RPMI7951 (cell line): ENCODE measurements around the gene MKLN1. TPM values are rescaled to one million over a fixed set of nuclear protein-coding genes. Genes with fewer than 3 reads are reported as not detected.
"Not testable (repeated sequence)": the region's sequence is repeated elsewhere in the genome, so short reads cannot be mapped to it uniquely, and the experiment has no call there.

Source experiments
- DNase-seq: peaks from one replicate; pipeline ENCODE4 v3.0.0-alpha.2; 2012; ENCODE audit warnings: low read depth
- total RNA-seq: library from RNA; depleted of rRNA; stranded (reverse); fragments of >200 nt; shearing (Covaris generic); gene quantifications from 2 replicates; pipeline ENCODE4 v1.2.3, GENCODE V29; 2014

MKLN1 gene
- total RNA-seq, 1 experiment from 2014 or later: 32.0 TPM

GRCh38 chr7:131312838-131313237 lies 14.8 kb upstream of the MKLN1 start:
- DNase-seq: no peak

GRCh38 chr7:131320603-131321002 lies 7.1 kb upstream of the MKLN1 start:
- DNase-seq: no peak

GRCh38 chr7:131321656-131322055 lies 6.0 kb upstream of the MKLN1 start:
- DNase-seq: no peak

- no peak for DNase-seq
Measured at GRCh38 chr7:131322061-131322460, 5.6 kb upstream of the MKLN1 start.

GRCh38 chr7:131322861-131323260 lies 4.8 kb upstream of the MKLN1 start:
- DNase-seq: no peak

- DNase-seq: no peak
Measured at GRCh38 chr7:131325179-131325840, 2.4 kb upstream of the MKLN1 start.

- DNase-seq: no peak
Measured at GRCh38 chr7:131326576-131326975, 1.1 kb upstream of the MKLN1 start.

GRCh38 chr7:131327049-131327625 lies 539 bp upstream of the MKLN1 start:
- DNase-seq: peak; percentile 80

- peak; percentile 53 for DNase-seq
Measured at GRCh38 chr7:131328377-131329175, 900 bp downstream of the MKLN1 start.

- DNase-seq: peak; percentile 34
Measured at GRCh38 chr7:131329176-131329570, 1.5 kb downstream of the MKLN1 start.

GRCh38 chr7:131330299-131330698 lies 2.6 kb downstream of the MKLN1 start:
- no peak for DNase-seq

- DNase-seq: no peak
Measured at GRCh38 chr7:131331806-131332205, 4.1 kb downstream of the MKLN1 start.

GRCh38 chr7:131332729-131333128 lies 5.1 kb downstream of the MKLN1 start:
- not testable (repeated sequence) for DNase-seq

- no peak for DNase-seq
Measured at GRCh38 chr7:131335639-131336381, 8.1 kb downstream of the MKLN1 start.

- peak; percentile 26 for DNase-seq
Measured at GRCh38 chr7:131336956-131337355, 9.3 kb downstream of the MKLN1 start.

GRCh38 chr7:131338173-131338572 lies 10.5 kb downstream of the MKLN1 start:
- no peak for DNase-seq

GRCh38 chr7:131338691-131339390 lies 11.2 kb downstream of the MKLN1 start:
- DNase-seq: no peak

GRCh38 chr7:131341690-131342089 lies 14.0 kb downstream of the MKLN1 start:
- DNase-seq: no peak

- DNase-seq: no peak
Measured at GRCh38 chr7:131342864-131343442, 15.3 kb downstream of the MKLN1 start.

- DNase-seq: no peak
Measured at GRCh38 chr7:131346885-131347592, 19.4 kb downstream of the MKLN1 start.

- DNase-seq: no peak
Measured at GRCh38 chr7:131352032-131352431, 24.4 kb downstream of the MKLN1 start.
